Activated CD4-positive, CD25-positive, alpha-beta regulatory T cell (primary cell): ENCODE data around the gene KIF18B.
"Not testable (repeated sequence)": the region's sequence is repeated elsewhere in the genome, so short reads cannot be mapped to it uniquely, and the experiment has no call there.

Source experiments
- DNase-seq, 4 experiments: peaks; one replicate each; lab custom pipeline; 2025; lab: John Stamatoyannopoulos, UW

KIF18B gene

GRCh38 chr17:44969144-44969780 is 21.7 kb upstream of the KIF18B start:
- DNase-seq, result no peak

DNA sequence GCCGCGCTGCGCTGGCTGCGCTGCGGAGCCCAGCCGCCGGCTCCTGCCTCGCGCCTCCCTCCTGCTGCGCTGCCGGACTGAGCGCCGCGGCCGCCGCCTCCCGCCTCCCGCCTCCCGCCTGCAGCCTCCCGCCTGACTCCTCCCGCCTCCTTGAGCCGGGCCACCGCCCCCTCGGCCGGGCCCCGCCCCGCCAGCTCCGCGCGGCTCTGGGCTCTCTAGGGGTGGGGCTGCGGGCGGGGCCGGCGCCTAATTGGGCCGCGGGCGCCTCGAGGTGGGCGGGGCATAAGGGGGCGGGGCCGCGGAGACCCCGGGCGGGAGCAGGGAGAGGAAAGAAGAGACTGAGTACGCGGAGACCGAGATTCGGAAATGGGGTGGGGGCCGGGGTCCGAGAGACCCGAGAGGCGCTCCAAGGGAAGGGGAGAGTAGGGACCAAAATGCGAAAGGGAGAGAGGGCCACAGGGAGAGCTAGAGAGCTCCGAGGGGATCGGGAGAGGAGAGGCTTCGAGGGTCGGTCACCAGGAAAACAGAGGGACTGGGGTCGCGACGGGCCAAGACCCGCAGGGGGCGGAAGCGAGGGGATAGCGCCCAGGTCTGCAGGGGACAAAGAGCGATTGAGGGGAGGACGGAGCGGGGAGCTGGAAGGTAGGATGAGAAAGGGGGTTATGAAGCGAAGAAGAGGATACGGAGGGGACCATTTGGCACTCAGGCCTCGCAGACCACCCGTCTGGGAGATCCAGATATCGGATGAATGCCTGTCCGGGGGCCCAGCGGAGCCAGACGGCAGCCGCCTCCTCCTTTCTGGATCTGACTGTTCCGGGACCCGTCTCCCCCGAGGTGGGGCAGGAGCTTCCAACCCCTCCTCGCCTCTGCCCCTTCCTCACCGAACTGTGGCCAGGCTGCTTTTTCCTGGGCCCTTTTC is 20.9 kb upstream of the KIF18B start, which contains the start of gene C1QL1:
C1QL1 (minus strand) TSS at position 79 of the 919 bp plus-strand sequence. CDS start 255 bp downstream, outside the sequence.
- peak; percentile 70 to 73 (median 72) for DNase-seq

- no peak for DNase-seq
Measured at GRCh38 chr17:44967907-44968224, 20.3 kb upstream of the KIF18B start.

- no peak for DNase-seq
Measured at GRCh38 chr17:44967026-44967906, 19.7 kb upstream of the KIF18B start.

DNA sequence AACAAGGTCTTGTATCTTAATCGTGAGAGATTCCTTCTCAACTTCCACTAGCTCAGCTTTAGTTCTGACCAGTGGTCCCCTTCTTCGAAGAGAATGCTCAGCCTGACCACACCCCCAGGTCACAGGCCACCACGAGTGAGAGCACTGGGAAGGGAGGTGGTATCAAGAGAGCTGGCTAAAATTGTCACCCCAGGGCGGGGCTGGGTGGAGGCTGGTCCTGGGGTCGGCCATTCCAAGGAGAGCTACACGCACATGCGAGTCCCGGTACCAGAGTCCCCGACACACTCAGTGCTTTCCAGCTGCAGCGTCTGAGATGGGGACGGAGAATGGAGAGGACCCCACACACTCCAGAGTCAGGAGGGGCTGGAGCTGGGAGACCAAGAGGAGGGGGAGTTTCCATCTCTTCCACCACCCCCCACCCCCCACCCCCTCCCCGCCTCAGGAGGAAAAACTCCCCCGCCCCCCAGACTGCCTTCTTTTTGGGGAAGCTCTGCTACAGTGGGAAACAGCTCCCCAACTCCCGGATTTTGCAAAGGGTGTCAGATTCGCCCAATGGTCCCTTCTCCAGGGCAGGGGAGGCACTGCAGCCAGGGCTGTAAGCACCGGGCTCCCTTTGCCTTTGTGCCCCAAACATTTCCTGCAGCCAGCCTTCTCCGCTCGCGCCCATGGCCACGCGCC is 18.9 kb upstream of the KIF18B start:
- DNase-seq, result no peak

GRCh38 chr17:44965481-44966234 is 18.1 kb upstream of the KIF18B start:
- DNase-seq, result no peak

GRCh38 chr17:44961921-44962350 is 14.4 kb upstream of the KIF18B start:
- DNase-seq, result no peak

- DNase-seq, result no peak
Measured at GRCh38 chr17:44960691-44961090, 13.1 kb upstream of the KIF18B start.

GRCh38 chr17:44959821-44960531 is 12.4 kb upstream of the KIF18B start:
- DNase-seq, result no peak

- no peak for DNase-seq
Measured at GRCh38 chr17:44956998-44957981, 9.7 kb upstream of the KIF18B start.

DNA sequence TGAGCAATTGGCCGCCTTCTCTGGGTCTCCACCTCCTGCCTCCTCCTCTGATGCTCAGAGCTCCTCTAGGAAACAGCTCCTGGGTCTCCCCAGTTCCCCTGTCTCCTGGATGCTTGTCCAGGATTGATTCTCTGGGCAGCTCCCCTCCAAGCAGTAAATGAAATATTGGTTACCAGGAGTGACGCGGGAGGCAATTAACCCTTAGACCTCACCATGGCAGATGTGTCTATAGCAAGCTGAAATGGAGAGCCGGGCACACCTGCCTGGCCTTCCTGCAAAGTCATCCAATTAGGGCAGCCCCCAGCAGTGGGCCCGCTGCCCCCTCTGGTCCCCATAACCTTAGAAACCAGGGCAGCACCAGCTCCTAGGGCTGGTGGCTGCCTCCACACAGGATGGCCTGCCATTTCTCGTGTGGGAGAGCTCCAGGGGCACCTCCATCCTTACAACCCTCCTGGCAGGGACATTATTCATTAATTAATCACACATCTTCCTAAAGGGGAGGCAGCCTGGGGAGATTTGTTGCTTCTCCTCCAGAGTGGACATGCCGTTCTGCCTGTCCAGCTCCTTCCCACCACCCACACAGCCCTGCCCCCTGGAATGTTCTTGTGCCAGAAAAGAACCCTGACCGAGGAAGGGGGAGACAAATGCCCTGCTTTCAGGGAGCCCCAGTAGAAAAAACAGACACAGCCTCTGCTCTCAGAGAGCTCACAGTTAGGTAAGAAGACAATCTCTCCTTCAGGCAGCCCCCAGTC is 8.3 kb upstream of the KIF18B start:
- no peak for DNase-seq

GRCh38 chr17:44952946-44953475 is 5.4 kb upstream of the KIF18B start:
- DNase-seq, result no peak

GRCh38 chr17:44948315-44948795 is 782 bp upstream of the KIF18B start:
- DNase-seq, result no peak

DNA sequence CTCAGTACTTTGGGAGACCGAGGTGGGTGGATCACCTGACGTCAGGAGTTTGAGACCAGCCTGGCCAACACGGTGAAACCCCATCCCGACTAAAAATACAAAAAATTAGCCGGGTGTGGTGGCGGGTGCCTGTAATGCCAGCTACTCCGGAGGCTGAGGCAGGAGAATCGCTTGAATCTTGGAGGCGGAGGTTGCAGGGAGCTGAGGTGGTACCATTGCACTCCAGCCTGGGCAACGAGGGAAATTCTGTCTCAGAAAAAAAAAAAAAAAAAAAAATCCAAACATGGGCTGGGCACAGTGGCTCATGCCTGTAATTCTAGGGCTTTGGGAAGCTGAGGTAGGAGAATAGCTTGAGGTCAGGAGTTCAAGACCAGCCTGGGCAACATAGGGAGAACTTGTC is 1.9 kb downstream of the KIF18B start:
- DNase-seq, result not testable (repeated sequence)

- no peak for DNase-seq
Measured at GRCh38 chr17:44942456-44942855, 5.1 kb downstream of the KIF18B start.

- no peak for DNase-seq
Measured at GRCh38 chr17:44941712-44942331, 5.8 kb downstream of the KIF18B start.

GRCh38 chr17:44940768-44941167 is 6.8 kb downstream of the KIF18B start:
- no peak for DNase-seq
